SU-DHL-6 (cell line): Measurements from ENCODE around the gene GOLGA6L1.
"Not testable (repeated sequence)": the region's sequence is repeated elsewhere in the genome, so short reads cannot be mapped to it uniquely, and the experiment has no call there.

Experiments used
- CTCF ChIP-seq: fragments of 200-600 bp; sonication (generic); IDR thresholded peaks from one replicate; pipeline ENCODE4 v1.5.1; 2017; ENCODE audit warnings: antibody characterized with exemption, mild to moderate bottlenecking, low read length, moderate library complexity; ENCODE audit not compliant: insufficient read depth, poor library complexity, severe bottlenecking
- EZH2phosphoT487 ChIP-seq: fragments of 200-600 bp; sonication (generic), shearing (Covaris generic); conservative IDR thresholded peaks from 2 replicates; pipeline ENCODE4 v1.6.1; 2018; ENCODE audit warnings: mild to moderate bottlenecking, antibody characterized with exemption, low read length, moderate library complexity, mixed read lengths

DNA sequence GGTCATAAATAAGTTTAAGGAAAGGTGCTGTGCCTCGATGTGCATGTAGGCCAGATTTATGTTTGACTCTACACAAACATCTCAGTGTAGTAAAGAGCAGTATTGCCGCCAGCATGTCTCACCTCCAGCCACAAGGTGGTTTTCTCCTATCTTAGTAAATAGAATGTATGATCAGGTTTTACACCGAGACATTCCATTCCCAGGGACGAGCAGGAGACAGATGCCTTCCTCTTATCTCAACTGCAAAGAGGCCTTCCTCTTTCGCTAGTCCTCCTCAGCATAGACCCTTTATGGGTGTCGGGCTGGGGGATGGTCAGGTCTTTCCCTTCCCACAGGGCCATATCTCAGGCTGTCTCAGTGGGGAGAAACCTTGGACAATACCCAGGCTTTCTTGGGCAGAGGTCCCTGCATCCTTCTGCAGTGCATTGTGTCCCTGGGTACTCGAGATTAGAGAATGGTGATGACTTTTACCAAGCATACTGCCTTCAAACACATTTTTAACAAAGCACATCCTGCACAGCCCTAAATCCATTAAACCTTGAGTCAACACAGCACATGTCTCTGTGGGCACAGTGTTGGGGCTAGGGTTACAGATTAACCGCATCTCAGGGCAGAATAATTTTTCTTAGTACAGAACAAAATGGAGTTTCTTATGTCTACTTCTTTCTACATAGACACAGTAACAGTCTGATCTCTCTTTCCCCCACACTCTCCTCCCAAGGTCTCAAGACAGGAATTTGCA, 54.5 kb downstream of the GOLGA6L1 start:
- not testable (repeated sequence) for TF ChIP-seq CTCF, EZH2phosphoT487
